Thyroid gland (tissue), 4 donors: Measurements from ENCODE around the gene LDAH.

ENCODE experiments used
- CTCF ChIP-seq, 6 experiments: fragments of 200-600 bp in 3 of 6; fragments of 450-650 bp in 3 of 6; sonication (generic) in 3 of 6; IDR thresholded peaks; one replicate each; pipeline ENCODE4 v1.5.1; 2016 to 2019; ENCODE audit warnings: antibody characterized with exemption in 6 of 6, mild to moderate bottlenecking in 2 of 6, inconsistent platforms in 1 of 6, moderate library complexity in 1 of 6
- POLR2A ChIP-seq, 2 donors: fragments of 450-650 bp; IDR thresholded peaks; one replicate each; pipeline ENCODE4 v1.6.1; 2017; ENCODE audit warnings: antibody characterized with exemption in 2 of 2, mild to moderate bottlenecking in 2 of 2, moderate library complexity in 1 of 2

- TF ChIP-seq CTCF (IDR thresholded peaks at IDR 0.05) (no peak), POLR2A (IDR thresholded peaks at IDR 0.05) (no peak)
Measured at GRCh38 chr2:20766213-20766612, 56.7 kb downstream of the LDAH start.
